ENCODE measurements around the gene CTAGE8. TPM values are rescaled to one million over a fixed set of nuclear protein-coding genes. Genes with fewer than 3 reads are reported as not detected.
"Not testable (repeated sequence)": the region's sequence is repeated elsewhere in the genome, so short reads cannot be mapped to it uniquely, and the experiment has no call there.

The CTAGE8 gene
- total RNA-seq, 1 donor from 2014 or later = 1.00 TPM

DNA sequence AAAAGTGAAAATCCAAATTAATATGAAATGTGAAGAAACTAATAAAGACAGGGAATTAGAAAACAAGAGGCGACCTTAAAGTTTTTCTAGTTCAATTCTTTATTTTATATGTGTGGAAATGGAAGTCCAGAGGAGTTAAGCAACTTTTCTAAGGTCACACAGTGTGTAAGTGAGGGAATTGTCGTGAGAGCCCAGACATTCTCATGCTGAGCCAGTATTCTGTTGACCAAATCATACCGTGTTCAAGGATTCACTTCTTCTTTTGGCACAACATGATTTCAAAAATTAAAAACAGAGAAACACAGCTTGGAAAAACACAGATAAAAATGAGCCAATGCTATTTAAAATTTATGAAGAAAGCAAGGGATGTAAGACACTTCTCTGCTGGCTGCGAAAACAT, 42.2 kb downstream of the CTAGE8 start:
- CTCF ChIA-PET; H3K4me3 Mint-ChIP-seq; DNase-seq; POLR2A ChIA-PET; H3K27ac Mint-ChIP-seq; H3K9me3 Mint-ChIP-seq; H3K27me3 Mint-ChIP-seq; H3K4me1 Mint-ChIP-seq; ATAC-seq (ENCODE audit: low read depth); H3K36me3 Mint-ChIP-seq (ENCODE audit: low read depth); intact Hi-C loops (cut with micrococcal nuclease): not testable (repeated sequence)

DNA sequence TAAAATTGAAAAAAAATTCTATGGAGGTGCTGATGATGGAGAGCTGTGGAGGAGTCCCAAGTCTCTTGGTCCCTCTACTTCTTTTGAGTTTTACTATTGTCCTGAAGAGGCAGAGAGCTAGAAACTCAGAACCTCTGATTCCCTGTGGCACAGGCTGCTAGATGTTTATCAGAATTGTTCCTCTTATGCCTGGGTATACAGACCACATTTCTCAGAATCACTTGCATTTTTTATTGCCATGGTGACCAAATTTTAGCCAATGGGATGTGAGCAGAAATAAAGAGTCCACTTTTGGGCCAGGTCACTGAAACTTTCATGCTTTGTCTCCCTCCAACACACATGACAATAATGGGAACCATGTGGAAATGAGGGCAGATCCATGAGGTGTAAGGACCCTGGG, 45.4 kb downstream of the CTAGE8 start:
- H3K27ac Mint-ChIP-seq; H3K36me3 Mint-ChIP-seq (ENCODE audit: low read depth); POLR2A ChIA-PET; H3K27me3 Mint-ChIP-seq; ATAC-seq (ENCODE audit: low read depth); CTCF ChIA-PET; H3K4me3 Mint-ChIP-seq; DNase-seq; intact Hi-C loops (cut with micrococcal nuclease); H3K9me3 Mint-ChIP-seq; H3K4me1 Mint-ChIP-seq: not testable (repeated sequence)

DNA sequence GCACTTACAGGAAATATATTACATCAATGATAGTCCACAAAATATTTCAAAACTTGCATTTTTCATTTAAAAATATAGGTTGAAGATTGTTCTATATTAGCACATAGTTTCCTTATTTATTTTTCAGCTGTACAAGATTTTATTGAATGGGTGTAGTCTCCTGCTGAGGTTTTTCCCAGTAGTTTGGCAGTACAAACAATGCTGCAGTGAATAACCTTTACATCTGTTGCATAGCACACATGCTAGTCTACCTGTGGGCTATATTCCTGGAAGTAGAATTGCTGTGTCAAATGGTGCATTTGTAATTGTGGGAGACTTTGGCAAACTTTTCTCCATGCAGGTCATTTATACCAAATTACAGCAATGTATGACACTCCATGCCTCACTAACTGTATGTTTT, 48.6 kb downstream of the CTAGE8 start:
- CTCF ChIA-PET; ATAC-seq (ENCODE audit: low read depth); H3K27ac Mint-ChIP-seq; H3K27me3 Mint-ChIP-seq; H3K4me1 Mint-ChIP-seq; DNase-seq; H3K9me3 Mint-ChIP-seq; intact Hi-C loops (cut with micrococcal nuclease); H3K36me3 Mint-ChIP-seq (ENCODE audit: low read depth); H3K4me3 Mint-ChIP-seq; POLR2A ChIA-PET: not testable (repeated sequence)

DNA sequence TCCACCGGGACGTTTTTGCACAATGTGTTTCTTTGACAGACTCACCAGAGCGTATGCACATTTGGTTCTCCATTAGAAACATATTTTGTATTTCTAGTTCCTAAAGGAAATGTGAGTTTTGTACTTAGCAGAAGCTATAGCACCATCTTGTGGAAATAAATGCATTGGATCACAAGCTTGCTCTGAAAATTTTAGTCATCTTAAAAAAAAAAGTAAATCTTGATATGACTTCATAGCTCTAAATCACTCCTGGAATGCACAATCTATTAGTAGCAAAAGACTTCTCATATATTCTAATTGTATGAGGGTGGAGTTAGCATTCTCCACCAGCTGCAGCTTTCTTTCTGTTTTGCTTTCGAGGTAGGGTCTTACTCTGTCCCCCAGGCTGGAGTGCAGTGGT, 49.9 kb downstream of the CTAGE8 start:
- H3K27me3 Mint-ChIP-seq; DNase-seq; H3K4me1 Mint-ChIP-seq; H3K36me3 Mint-ChIP-seq (ENCODE audit: low read depth); H3K4me3 Mint-ChIP-seq; H3K9me3 Mint-ChIP-seq; intact Hi-C loops (cut with micrococcal nuclease); H3K27ac Mint-ChIP-seq; CTCF ChIA-PET: not testable (repeated sequence)
- POLR2A ChIA-PET = interaction anchor here (0.7 kb wide), 1 partner anchor 311 kb away, joined by 4 read pairs; no protein-coding TSS in a partner anchor
- peak; percentile 40 for ATAC-seq (ENCODE audit: low read depth)

DNA sequence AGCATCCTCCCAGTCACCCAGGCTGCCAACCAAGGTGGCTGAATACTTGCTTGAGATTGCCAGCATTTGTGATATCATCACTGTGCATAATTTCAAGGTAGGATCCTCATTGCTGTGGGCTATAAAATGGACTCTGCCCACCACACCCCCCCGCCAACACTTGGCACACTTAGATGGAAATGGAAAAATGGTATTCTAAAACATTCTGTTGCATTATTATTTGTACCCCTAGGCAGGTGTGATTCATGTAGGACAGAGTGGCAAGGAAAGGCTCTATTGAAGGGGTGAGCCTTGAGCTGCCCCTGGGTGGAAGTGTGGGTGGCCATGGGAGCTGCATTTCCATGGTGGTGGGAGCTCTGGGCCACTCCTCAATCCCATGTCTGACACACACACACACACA, 50.5 kb downstream of the CTAGE8 start:
- H3K27me3 Mint-ChIP-seq; DNase-seq; H3K36me3 Mint-ChIP-seq (ENCODE audit: low read depth); intact Hi-C loops (cut with micrococcal nuclease); CTCF ChIA-PET; H3K4me3 Mint-ChIP-seq; H3K4me1 Mint-ChIP-seq; H3K27ac Mint-ChIP-seq; H3K9me3 Mint-ChIP-seq; ATAC-seq (ENCODE audit: low read depth): not testable (repeated sequence)
- POLR2A ChIA-PET = interaction anchor here (0.7 kb wide), 1 partner anchor 311 kb away, joined by 4 read pairs; no protein-coding TSS in a partner anchor

DNA sequence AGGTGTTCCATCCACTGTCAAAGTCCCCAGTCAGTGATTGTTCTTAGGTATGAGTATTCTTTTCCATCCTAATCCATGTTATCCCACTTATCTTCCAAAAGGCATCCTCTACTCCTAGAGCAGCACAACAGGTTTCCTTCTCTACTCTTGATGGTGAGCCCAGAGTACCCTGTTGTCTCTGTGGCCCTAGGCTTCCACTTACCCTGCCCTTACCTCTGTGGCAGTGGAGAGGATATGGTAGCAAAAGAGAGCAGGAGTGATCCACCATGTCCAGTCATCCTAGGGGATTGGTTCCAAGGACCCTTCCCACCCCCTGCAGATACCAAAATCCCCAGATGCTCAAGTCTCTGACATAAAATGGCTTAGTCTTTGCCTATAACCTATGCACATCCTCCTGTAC, 51.9 kb downstream of the CTAGE8 start:
- H3K9me3 Mint-ChIP-seq; H3K27ac Mint-ChIP-seq; H3K4me1 Mint-ChIP-seq; POLR2A ChIA-PET; H3K4me3 Mint-ChIP-seq; DNase-seq; H3K36me3 Mint-ChIP-seq (ENCODE audit: low read depth); intact Hi-C loops (cut with micrococcal nuclease); H3K27me3 Mint-ChIP-seq; CTCF ChIA-PET; ATAC-seq (ENCODE audit: low read depth): not testable (repeated sequence)

Other genes starting within 250 kb of the CTAGE8 start
- gene OR2A5, start 220.3 kb downstream of the CTAGE8 start, total RNA-seq = not detected in 2 replicates
- gene OR2A25, start 199.5 kb downstream of the CTAGE8 start, total RNA-seq = not detected in 2 replicates
- gene OR2A12, start 183.0 kb downstream of the CTAGE8 start, total RNA-seq = not detected in 2 replicates
- gene OR2A2, start 159.7 kb downstream of the CTAGE8 start, total RNA-seq = not detected in 2 replicates
- not detected in 2 replicates for gene OR2A14, start 146.1 kb downstream of the CTAGE8 start, total RNA-seq
- not detected in 2 replicates for gene CTAGE4, start 85.8 kb downstream of the CTAGE8 start, total RNA-seq
- 3.9 and 4.9 TPM in 2 replicates for gene ARHGEF35, start 73.5 kb downstream of the CTAGE8 start, total RNA-seq
- gene OR2A42, start 29.7 kb downstream of the CTAGE8 start, total RNA-seq = not detected in 2 replicates
- 1.3 and 1.9 TPM in 2 replicates for gene OR2A7, start 4.5 kb downstream of the CTAGE8 start, total RNA-seq
- gene OR2A1, start 43.1 kb upstream of the CTAGE8 start, total RNA-seq = 0.05 TPM in 1 of 2 replicates, not detected in the other
- gene ARHGEF5, start 86.1 kb upstream of the CTAGE8 start, total RNA-seq = 6.4 and 7.4 TPM in 2 replicates
- not detected in 2 replicates for gene NOBOX, start 134.4 kb upstream of the CTAGE8 start, total RNA-seq